Skeletal muscle cell (primary cell): ENCODE data around the gene STRN3.
A peak's percentile ranks its signal among the peaks of the same experiment; 100 is the strongest.
"Not testable (repeated sequence)": the region's sequence is repeated elsewhere in the genome, so short reads cannot be mapped to it uniquely, and the experiment has no call there.

Source experiments
- DNase-seq: peaks from one replicate; pipeline ENCODE4 v3.0.0-alpha.2; 2010; ENCODE audit warnings: low read depth
- H3K4me3 ChIP-seq: 2 replicates; pipeline ENCODE4 v1.5.1; 2011; ENCODE audit warnings: low read depth, mild to moderate bottlenecking, control low read depth, low read length, moderate library complexity

STRN3 gene

DNA sequence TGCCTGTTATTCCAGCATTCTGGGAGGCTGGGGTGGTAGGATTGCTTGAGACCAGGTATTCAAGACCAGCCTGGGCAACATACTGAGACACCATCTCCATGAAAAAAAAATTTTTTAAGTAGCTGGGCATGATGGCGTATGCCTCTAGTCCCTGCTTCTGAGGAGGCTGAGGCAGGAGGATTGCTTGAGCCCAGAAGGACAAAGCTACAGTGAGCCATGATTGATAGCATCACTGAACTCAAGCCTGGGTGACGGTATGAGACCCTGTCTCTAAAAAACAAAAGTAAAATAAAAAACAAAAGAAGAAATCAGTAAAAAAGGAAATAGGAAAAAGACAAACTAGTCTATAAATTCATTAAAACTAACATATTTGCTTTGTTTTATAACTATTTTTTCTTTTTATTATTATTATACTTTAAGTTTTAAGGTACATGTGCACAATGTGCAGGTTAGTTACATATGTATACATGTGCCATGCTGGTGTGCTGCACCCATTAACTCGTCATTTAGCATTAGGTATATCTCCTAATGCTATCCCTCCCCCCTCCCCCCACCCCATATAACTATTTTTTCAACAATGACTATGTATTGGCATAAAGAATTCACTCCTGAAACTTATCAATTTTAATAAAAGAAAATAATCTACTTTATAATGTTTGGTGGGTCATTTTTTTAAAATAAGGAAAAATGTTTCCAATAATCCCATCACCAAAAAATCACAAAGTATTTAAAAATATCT, 16.2 kb downstream of the STRN3 start:
- DNase-seq = no peak
- no peak overlapping the region for H3K4me3 ChIP-seq

DNA sequence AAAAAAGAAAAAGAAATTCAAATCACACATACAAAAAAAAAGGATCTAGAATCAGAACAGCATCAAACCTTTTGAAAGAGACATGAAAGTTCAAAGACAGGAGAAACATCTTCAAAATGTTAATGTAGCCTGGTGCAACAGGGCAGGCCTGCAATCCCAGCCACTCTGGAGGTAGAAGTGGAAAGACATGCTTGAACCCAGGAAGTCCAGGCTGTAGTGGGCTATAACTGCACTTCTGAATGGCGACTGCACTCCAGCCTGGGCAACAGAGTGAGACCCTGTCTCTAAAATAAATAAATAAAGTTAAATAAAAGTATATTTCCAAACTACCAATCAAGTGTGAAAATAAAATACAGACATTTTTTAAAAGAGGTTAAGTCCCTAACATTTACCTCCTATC, 19.5 kb downstream of the STRN3 start:
- DNase-seq = no peak
- no peak overlapping the region for H3K4me3 ChIP-seq

DNA sequence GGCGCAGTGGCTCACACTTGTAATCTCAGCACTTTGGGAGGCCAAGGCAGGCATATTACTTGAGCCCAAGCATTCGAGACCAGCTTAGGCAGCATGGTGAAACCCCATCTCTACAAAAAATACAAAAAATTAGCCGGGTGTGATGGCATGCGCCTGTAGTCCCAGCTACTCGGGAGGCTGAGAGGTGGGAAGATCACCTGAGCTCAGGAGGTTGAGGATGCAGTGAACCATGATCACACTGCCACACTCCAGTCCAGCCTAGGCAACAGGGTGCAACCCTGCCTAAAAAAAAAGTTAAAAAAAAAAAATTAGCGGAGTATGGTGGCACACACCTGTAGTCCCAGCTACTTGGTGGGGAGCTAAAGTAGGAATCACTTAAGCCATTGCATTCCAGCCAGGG, 22.2 kb downstream of the STRN3 start:
- H3K4me3 ChIP-seq, DNase-seq: not testable (repeated sequence)

DNA sequence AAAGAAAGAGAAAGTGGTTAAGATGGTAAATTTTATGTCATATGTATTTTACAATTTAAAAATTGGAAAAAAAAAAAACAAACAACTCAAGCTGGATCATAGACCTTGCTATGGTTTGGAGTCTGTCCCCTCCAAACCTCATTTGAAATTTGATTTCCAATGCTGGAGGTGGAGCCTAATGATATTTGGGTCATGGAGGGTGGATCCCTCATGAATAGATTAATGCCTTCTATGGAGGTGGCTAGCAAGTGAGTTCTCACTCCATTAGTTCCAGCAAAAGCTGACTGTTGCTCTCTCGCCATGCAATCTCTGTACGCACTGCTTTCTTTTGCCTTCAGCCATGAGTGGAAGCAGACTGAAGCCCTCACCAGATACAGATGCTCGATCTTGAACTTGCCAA, 22.9 kb downstream of the STRN3 start:
- no peak overlapping the region for H3K4me3 ChIP-seq
- no peak for DNase-seq

DNA sequence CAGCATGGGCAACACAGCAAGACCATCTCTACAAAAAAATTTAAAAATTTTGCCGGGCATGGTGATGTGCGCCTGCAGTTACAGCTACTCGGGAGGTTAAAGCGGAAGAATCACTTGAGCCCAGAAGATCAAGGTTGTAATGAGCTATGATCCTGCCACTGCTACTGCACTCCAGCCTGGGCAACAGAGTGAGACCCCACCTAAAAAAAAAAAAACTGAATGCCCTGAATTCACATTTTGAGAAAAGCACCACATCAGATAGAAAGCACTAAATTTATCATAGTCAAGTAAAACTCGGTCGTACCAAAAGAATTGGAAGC, 24.9 kb downstream of the STRN3 start:
- no peak for DNase-seq
- H3K4me3 ChIP-seq = no peak overlapping the region

DNA sequence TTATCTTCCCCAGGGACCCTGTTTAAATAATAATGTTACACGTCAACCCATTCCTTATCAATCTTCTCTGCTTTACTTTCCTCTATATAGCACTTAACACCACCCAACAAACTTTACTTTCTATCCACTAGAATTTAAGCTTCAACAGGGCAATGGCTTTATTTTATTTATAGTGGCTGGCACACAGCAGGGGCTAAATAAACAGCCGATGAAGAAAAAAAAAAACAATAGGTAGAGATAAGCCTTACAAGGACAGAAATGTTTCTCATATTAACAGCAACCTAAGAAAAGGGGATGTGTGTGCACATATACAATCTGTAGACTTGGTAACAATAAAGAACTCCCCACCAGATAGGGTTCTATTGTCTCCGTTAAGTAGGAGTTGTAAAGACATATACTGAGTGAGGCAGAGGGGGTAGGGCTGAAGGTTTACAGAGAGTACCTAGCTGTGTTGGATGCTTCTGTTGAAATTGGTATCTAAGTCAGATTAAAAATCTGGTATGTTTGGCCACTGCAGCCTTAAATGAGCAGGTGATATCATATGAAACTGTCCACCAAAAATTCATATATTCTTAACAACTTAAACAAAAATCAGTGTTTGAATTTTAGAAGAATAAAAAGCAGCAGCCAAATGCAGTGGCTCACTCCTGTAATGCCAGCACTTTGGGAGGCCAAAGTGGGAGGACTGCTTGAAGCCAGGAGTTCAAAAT, 25.4 kb downstream of the STRN3 start:
- DNase-seq = no peak
- no peak overlapping the region for H3K4me3 ChIP-seq

DNA sequence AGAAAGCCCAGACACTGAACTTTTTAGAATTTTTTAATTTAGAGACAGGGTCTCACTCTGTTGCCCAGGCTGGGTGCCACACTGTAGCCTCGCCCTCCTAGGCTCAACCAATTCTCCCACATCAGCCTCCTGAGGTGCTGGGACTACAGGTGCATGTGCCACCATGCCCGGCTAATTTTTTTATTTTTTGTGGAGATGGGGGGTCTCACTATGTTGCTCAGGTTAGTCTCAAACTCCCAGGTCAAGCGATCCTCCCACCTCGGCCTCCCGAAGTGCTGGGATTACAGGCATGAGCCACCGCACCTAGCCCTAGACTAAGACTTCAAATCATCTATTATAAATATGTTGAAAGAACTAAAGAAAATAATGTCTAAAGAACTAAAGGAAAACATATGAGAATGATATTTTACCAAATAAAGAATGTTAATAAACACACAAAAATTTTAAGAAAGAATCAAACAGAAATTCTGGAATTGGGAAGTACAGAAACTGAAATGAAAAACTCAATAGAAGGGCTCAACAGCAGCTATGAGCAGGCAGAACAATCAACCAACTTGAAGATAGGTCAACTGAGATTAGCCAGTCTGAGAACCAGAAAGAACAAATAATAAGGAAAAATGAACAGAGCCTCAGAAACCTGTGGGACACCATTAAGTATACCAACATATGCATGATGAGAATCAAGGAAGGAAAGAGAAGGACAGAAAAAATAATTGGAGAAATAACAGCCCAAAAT, 27.0 kb downstream of the STRN3 start:
- H3K4me3 ChIP-seq = no peak overlapping the region
- no peak for DNase-seq

DNA sequence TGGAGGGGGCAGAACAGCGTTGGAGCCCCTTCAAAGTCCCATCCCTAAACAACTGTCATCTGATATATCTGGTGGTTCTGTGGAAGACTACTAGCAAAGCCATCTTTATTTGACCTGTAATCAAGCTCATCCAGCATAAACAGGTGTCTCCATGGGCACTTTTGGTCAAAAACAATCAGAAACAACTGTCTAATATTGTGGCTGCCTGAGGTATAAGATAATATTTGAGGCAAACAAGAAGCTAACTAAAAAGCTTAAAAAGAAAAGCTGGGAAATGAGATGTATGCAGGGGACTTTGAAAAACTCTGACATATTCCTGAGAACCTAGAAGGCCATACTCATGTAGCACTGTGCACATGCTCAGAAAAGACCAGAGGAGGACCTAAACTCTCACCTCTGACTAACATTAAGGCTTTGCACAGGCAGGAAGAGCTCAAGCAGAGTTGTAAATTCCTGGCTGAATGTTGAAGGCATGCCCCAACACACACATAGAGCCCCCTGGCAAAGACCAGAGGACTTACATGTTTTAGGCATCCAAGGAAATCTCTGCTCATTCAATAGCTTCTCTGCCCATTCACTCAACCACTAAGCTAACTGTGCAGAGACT, 28.0 kb downstream of the STRN3 start:
- no peak for DNase-seq
- no peak overlapping the region for H3K4me3 ChIP-seq

DNA sequence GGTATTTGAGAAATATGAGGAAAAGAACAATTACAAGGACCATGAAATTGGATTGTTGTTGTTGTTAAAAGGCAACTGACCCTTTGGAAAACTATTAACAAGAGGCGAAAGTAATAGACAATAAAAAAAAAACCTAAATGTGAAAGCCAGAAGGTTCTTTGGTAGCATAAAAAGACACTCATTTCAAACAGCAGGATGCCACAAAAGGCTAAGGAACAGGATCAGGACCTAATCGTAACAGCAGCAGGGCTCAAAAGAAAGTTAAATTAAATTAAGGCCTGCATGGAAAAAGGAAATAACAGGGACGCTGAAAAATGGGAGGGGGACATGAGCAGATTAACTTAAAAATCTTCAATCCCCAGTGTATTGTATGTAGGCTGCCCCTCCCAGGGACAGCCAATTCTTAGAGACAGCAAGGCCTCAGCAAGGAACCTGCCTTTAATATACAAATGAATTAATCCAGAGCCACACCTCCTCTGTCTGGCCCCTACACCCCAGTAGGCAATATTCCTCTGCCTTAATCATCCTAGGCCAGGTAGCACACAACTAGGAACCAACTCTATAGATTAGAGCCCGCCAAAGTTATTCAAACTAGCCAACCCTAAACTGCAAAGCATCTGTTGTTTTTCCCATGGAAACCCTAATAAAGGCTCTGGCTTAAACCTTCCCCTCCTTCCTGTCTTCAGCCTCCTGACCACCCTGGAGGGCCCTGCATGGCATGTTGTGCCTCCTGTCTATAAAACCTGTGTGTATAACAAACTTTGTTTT, 29.1 kb downstream of the STRN3 start:
- DNase-seq = no peak
- H3K4me3 ChIP-seq = no peak overlapping the region

DNA sequence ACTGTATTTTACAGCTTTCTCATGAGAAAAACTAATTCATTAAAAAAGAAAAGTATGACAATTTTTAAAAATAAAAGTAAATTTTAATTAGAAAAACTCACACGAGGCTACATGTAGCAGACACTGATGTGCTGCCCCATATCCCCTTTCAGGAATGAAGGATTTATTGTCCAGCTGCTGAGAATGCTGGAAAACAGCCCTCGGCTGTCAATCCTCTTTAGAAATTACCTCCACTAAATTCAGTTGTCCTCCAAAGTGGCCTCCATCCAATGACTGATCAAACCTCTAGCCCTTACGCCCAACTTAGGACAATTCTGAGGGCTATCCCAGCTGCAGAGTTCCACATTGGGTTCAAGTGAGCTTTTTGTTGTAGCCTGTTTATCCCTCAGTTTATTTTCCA, 30.5 kb downstream of the STRN3 start:
- no peak for DNase-seq
- H3K4me3 ChIP-seq = no peak overlapping the region

DNA sequence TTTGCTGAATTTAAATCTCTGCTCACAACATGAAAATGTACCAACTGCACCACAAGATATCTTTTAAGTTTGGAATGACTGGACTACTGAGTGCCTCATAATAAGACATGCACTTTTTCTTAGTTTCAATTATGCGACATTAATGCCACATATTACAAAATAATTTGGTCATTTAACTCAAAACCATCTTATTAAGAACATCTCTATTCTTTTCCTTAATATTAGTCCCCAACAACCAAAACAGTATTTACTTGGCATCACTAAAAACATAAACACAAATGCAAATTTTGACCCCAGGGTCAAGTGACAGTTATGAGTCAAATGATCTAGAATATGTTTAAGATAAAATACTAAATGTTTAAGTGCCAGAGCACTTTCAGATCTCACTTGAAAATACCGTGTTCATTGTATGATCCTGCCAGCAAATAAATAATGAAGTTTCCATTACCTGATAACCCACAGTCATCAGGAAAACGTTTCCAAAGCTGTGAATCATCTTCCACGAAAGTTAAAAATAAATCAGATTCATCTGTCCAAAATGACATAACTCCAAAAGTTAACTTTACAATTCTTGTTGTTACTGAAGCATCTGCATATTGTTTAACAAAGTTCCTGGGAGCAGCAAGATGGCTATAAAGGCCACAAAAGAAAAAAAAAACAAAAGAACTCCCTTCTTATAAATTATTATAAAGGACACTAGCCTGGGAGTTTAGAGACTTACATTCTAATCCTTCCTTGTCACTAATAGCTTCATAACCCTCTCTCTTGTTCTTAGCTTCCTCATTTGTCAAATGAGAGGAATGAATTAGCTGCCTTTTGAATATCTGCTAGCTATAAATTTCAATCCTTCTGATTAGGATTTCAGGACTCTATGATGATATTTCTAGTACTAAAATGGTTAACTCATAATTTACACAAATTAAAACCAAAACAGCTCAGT, 31.2 kb downstream of the STRN3 start:
- H3K4me3 ChIP-seq = no peak overlapping the region
- no peak for DNase-seq

DNA sequence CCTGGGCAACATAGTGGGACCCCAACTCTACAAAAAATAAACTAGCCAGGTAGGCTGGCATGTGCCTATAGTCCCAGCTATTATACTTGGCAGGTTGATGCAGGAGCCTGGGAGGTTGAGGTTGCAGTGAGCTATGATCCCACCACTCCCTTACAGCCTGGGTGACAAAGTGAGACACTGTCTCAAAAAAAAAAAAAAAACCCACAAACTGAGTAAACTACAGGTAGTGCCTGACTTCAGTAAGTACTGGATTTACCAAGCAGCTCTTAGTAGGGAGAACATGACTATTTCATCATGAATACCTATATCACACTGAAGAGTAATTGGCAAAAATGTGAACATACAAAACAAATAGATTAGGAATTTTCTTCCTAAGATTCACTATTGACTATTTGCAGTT, 33.1 kb downstream of the STRN3 start:
- DNase-seq = no peak
- no peak overlapping the region for H3K4me3 ChIP-seq

DNA sequence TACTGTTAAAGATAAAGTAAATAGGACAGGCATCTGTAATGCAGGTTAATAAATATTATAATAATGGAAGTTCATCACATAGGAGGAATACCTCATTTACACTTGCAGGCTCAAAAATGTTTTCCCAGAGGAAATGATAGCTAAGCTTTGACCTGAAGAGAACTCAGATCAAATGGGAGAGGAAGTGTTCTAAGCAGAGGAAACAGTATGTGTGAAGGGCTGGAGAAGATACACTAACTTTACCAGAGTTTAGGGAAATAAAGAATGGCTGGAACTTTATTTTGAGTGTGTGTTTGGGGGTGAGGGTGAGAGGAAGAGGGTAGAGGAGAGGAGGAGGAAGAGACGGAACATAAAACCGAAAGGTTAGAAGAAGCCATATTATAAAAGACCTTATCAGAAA, 34.8 kb downstream of the STRN3 start:
- DNase-seq = no peak
- H3K4me3 ChIP-seq = no peak overlapping the region

DNA sequence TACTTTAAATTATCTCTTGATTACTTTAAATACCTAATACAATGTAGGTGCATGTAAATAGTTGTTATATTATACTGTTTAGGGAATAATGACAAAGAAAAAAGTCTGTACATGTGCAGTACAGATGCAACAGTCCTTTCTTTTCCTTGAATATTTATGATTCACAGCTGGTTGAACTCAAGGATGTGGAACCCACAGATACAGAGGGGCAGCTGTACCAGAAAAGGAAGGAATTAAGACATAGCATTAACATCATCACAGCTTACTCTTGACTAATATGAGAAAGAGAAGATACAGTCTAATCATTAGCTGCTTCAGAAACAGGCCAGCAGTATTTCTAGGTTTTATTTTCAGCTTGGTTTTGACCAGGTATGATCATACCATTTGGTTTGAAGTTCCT, 35.4 kb downstream of the STRN3 start:
- DNase-seq = no peak
- H3K4me3 ChIP-seq = no peak overlapping the region

DNA sequence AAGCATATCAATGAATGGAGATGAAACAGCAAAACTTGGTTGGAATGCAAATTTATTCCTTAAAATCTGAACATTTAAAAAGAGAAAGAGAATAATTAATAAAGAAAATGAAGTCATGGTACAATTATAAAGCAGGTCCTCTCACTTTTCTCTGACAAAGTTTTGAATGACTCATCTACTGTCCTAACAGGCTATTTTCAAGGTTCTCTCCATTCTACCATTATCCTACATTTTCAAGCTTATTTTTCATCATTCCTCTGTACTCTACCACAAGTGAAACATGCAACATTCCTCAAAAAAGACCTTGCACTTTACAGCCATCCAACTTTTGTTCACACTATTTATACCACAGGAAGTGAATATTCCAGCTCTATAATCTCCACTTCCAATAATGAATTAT, 37.7 kb downstream of the STRN3 start:
- H3K4me3 ChIP-seq = no peak overlapping the region
- peak; percentile 5 for DNase-seq

DNA sequence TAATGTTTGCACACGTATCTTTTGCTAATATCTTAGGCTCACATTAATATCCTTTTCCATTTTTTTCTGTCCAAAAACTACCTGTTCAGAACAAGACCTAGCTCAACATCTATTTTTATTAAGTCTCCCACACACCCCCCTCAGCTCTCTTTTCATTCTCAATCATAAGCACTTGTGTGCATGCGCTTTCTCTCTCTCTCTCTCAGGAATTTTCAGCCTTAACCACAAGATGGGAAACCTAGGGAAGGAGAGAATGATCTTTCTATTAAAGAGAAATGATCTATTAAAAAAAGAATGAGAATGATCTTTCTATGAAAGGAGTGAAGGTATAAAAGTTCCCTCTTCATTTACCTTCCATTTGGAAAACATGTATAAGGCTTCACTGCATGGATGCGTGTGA, 40.4 kb downstream of the STRN3 start:
- DNase-seq = no peak
- H3K4me3 ChIP-seq = no peak overlapping the region

DNA sequence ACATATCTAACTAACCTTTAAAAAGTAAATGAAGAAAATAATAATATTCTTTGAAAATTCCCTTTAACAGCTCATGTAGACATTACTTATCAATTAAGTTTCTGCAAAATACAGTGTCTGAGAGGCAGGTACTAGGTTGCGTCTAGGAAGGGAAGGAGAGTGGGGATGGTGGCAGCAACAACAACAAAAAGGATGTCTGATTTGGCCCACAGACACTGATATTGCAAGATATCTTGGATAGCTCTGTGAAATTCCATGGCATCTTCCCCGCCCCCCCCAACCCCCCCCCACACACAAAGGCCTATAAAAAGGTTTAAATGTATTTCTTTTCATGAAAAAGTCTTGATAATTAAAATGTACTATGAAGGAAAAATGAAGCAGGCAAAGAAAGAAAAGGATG, 42.3 kb downstream of the STRN3 start:
- no peak overlapping the region for H3K4me3 ChIP-seq
- DNase-seq = no peak

DNA sequence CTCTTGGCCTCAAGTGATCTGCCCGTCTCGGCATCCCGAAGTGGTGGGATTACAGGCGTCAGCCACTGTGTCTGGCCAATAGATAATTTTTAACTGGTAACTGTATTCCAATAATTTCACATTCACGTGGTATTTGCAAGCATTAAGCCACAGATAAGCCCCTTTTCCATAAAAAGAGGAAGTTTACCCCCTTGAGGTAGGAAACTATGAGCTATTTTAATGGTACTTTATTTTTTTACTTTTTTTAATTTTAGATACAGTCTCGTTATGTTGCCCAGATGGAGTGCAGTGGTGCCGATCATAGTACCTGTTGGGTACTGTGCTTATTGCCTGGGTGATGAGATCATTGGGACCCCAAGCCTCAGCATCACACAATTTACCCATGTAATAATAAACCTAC, 43.6 kb downstream of the STRN3 start:
- DNase-seq = no peak

DNA sequence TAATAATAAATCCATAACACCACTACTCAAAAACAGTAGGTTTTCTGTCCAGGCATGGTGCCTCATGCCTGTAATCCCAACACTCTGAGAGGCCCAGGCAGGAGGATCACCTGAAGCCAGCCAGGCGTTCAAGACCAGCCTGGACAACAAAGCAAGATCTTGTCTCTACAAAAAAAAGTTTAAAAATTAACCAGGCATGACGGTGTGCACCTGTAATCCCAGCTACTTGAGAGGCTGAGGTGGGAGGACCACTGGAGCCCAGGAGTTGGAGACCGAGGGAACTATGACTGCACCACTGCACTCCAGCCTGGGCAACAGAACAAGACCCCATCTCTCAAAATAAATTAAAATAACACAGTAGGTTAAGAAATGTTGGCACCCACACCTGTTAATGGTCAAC, 45.2 kb downstream of the STRN3 start:
- DNase-seq = no peak
- no peak overlapping the region for H3K4me3 ChIP-seq

More for the DNA sequence above, 43.6 kb downstream of the STRN3 start:
- no peak overlapping the region for H3K4me3 ChIP-seq
